Nephron progenitor cell (in vitro differentiated cells): Measurements from ENCODE around the gene ZNF691.

Experiments used
- DNase-seq: peaks from one replicate; pipeline ENCODE4 v3.0.0; 2021
- H3K27ac Mint-ChIP-seq: 2 replicates; pipeline ENCODE4 v1.8.0; 2021; ENCODE audit warnings: mild to moderate bottlenecking, moderate library complexity, mixed read lengths
- H3K27me3 Mint-ChIP-seq: 2 replicates; pipeline ENCODE4 v1.8.0; 2021; ENCODE audit warnings: mild to moderate bottlenecking, low read depth, mixed read lengths; ENCODE audit not compliant: poor library complexity
- H3K36me3 Mint-ChIP-seq: 2 replicates; pipeline ENCODE4 v1.8.0; 2021; ENCODE audit warnings: low read depth, mixed read lengths
- H3K4me1 Mint-ChIP-seq: 2 replicates; pipeline ENCODE4 v1.8.0; 2021; ENCODE audit warnings: mixed read lengths
- H3K4me3 Mint-ChIP-seq: 2 replicates; pipeline ENCODE4 v1.8.0; 2021; ENCODE audit warnings: mild to moderate bottlenecking, moderate library complexity, mixed read lengths
- H3K9me3 Mint-ChIP-seq: 2 replicates; pipeline ENCODE4 v1.8.0; 2021; ENCODE audit warnings: mild to moderate bottlenecking, moderate library complexity, mixed read lengths
- TF ChIP-seq, protein P1 (sequence below): fragments of 200-600 bp; sonication (generic); IDR thresholded peaks from 2 replicates; pipeline ENCODE4 v1.5.0; 2021; ENCODE audit warnings: antibody characterized with exemption

The ZNF691 gene

DNA sequence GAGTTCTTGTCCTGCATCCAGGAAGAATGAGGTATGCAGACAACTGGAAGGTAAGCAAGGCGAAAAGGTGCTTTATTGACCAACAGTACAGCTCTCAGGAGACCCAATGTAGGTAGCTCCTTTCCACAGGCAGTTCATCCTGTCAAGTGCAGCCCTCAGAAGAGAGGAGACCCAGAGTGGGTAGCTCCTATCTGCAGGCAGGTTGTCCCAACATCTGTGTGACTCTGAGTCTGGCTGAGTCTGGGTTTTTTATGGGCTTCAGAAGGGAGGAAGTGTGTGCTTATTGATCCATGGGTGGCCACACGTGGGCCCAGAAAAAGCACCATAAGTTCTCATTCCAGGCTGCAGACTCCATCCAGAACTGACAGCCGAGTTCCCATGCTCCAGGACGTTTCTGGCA lies 34.0 kb downstream of the ZNF691 start:
- Mint-ChIP-seq H3K27me3 (peaks cover 12% of the 10 kb centered on the region), H3K9me3 (no peaks in the 10 kb centered on the region), H3K36me3 (no peaks in the 10 kb centered on the region), H3K27ac (no peak overlapping the region), H3K4me1 (peaks cover 12% of the 10 kb centered on the region), H3K4me3 (no peak overlapping the region)
- TF ChIP-seq, protein P1, sequence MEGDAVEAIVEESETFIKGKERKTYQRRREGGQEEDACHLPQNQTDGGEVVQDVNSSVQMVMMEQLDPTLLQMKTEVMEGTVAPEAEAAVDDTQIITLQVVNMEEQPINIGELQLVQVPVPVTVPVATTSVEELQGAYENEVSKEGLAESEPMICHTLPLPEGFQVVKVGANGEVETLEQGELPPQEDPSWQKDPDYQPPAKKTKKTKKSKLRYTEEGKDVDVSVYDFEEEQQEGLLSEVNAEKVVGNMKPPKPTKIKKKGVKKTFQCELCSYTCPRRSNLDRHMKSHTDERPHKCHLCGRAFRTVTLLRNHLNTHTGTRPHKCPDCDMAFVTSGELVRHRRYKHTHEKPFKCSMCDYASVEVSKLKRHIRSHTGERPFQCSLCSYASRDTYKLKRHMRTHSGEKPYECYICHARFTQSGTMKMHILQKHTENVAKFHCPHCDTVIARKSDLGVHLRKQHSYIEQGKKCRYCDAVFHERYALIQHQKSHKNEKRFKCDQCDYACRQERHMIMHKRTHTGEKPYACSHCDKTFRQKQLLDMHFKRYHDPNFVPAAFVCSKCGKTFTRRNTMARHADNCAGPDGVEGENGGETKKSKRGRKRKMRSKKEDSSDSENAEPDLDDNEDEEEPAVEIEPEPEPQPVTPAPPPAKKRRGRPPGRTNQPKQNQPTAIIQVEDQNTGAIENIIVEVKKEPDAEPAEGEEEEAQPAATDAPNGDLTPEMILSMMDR, result no peak
- DNase-seq, result no peak

DNA sequence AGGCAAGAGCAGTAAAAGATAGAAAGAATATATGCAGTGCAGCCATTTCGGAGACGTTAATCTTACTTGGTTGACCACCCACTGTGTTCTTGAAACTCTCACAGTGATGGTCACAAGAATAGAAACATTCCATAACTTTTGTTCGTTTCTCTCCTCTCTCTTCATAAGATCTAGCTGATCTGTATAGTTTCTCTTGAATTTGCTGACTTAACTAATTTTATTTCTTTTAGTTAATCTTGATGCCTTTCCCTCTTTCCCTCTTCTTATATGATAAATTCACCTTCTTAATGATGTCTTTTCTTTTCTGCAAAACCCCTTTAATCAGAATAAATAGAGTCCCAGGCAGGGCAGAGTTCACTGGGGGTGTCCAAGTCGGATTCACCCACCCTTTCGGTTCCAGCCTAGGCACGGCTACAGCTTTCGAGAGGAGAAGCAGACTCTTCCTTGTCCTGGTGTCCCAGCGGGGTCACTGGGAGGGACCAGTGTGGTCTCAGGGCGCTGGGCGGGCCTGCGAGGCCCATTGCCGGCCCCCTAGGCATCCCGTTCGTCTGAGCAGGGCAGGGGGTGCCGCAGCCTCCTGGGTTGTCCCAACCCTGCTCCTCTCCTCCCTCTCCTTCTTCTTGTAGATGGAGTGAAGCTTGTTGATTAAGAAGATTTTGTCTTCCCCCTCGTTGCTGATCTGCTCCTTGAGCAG lies 39.8 kb downstream of the ZNF691 start:
- no peaks in the 10 kb centered on the region for H3K4me1 Mint-ChIP-seq
- H3K9me3 Mint-ChIP-seq, result no peaks in the 10 kb centered on the region
- no peak overlapping the region for H3K27ac Mint-ChIP-seq
- TF ChIP-seq, protein P1, result no peak
- no peaks in the 10 kb centered on the region for H3K27me3 Mint-ChIP-seq
- DNase-seq, result no peak
- H3K36me3 Mint-ChIP-seq, result no peaks in the 10 kb centered on the region
- no peak overlapping the region for H3K4me3 Mint-ChIP-seq

DNA sequence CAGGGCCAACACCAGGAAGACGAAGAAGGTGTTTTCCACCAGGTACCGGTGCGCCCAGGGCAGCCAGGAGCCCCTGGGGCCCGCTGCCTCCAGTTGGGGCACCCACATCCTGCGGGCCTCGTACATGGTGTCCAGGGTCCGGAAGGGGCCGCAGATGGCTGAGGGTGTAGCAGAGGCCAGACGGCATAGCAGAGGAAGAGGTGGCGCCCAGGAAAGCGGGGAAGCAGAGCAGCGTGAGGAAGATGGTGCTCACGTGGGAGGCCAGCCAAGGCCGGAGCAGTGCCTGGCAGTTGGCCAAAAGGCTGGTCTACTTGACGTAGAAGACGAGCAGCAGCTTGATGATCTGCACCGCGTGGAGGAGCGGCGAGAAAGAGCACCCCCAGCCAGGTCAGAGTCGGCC lies 40.4 kb downstream of the ZNF691 start:
- Mint-ChIP-seq H3K9me3 (no peaks in the 10 kb centered on the region), H3K27ac (no peak overlapping the region), H3K36me3 (no peaks in the 10 kb centered on the region), H3K4me1 (peaks cover under 1% of the 10 kb centered on the region), H3K27me3 (no peaks in the 10 kb centered on the region), H3K4me3 (no peak overlapping the region)
- DNase-seq, result no peak
- TF ChIP-seq, protein P1, result no peak

DNA sequence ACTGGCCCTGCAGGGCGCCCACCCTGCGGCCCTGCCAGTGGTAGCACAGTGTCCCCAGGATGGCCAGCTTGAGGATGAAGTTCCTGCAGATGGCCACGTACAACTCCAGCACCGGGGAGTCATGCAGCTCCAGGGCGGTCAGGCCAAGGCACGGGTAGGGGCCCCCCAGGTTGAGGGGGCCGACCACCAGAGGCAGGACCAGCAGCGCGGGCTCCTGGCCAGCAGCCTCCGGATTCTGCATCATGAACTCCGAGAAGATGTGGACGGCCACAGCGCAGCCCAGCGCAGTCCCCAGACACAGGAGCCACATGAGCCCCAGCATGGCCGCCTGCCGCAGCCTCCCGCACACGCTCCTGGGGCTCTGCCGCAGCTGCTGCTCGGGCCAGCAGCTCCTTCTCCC lies 41.0 kb downstream of the ZNF691 start:
- H3K27ac Mint-ChIP-seq, result no peak overlapping the region
- H3K4me1 Mint-ChIP-seq, result peaks cover 6% of the 10 kb centered on the region
- no peaks in the 10 kb centered on the region for H3K9me3 Mint-ChIP-seq
- no peak overlapping the region for H3K4me3 Mint-ChIP-seq
- TF ChIP-seq, protein P1, result no peak
- peaks cover 4% of the 10 kb centered on the region for H3K27me3 Mint-ChIP-seq
- H3K36me3 Mint-ChIP-seq, result no peaks in the 10 kb centered on the region
- DNase-seq, result no peak

DNA sequence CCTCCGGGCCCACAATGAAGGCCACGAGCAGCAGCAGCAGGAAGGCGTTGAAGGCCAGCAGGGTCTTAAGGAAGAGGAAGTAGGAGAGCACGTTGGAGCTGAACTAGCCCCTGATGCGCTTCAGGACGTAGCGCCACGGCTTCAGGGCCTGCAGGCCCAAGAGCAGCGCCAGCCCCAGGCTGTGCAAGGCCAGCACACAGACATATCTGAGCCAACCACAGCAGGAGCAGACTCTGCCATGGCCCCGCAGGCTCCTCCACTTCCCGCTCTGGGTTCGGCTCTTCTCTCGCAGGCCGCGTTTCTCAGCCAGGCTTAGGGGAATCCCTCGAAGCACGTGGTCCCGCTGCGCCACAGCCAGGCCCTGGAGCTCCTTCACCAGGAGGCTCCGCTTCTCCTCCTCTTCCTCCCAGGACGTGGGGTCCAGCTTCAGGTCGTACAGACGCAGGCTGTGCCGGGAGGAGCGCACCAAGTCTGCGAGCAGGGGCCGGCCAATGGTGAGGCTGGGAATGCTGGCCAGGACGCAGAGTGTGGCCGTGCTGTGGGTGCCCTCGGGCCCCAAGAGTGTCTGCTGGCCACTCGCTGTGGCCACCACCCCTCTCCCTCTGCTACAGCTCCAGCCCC lies 41.7 kb downstream of the ZNF691 start:
- Mint-ChIP-seq H3K27ac (no peak overlapping the region), H3K4me3 (no peak overlapping the region), H3K27me3 (peaks cover 4% of the 10 kb centered on the region), H3K9me3 (no peaks in the 10 kb centered on the region), H3K36me3 (no peaks in the 10 kb centered on the region), H3K4me1 (peaks cover 12% of the 10 kb centered on the region)
- no peak for DNase-seq
- TF ChIP-seq, protein P1, result no peak

DNA sequence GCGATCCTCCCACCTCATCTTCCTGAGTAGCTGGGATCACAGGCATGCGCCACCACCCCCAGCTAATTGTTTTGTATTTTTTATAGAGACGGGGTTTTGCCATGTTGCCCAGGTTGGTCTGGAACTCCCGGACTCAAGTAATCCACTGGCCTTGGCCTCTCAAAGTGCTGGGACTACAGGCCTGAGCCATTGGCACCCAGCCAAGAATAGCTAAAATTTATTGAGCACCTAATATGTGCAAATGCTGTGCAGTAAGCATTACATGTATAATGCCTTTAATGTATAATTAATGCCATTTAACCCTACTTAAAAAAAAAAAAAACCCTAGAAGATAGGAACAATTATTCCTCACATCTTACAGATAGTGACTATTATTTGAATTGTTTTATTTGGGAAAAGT lies 42.9 kb downstream of the ZNF691 start:
- TF ChIP-seq, protein P1, result no peak
- no peaks in the 10 kb centered on the region for H3K36me3 Mint-ChIP-seq
- H3K27ac Mint-ChIP-seq, result no peak overlapping the region
- no peak overlapping the region for H3K4me3 Mint-ChIP-seq
- no peak for DNase-seq
- peaks cover 4% of the 10 kb centered on the region for H3K27me3 Mint-ChIP-seq
- H3K9me3 Mint-ChIP-seq, result no peaks in the 10 kb centered on the region
- H3K4me1 Mint-ChIP-seq, result peaks cover 15% of the 10 kb centered on the region
